Right lobe of liver (tissue), 6 donors: ENCODE results near the gene NQO1. TPM values are rescaled to one million over a fixed set of nuclear protein-coding genes. Genes with fewer than 3 reads are reported as not detected.

Experiments
- ATAC-seq, 4 donors: fragments of 200-7000 bp; cut with Tn5 transposase; one replicate each; pipeline ENCODE4 v1.9.1; 2020; ENCODE audit warnings: mild to moderate bottlenecking in 4 of 4, moderate library complexity in 4 of 4
- DNase-seq, 3 donors: peaks; one replicate each; pipeline ENCODE4 v3.0.0-alpha.2; 2020
- H3K27ac ChIP-seq, 3 donors: fragments of 200-600 bp; one replicate each; pipeline ENCODE4 v1.8.0; 2022
- H3K27me3 ChIP-seq, 2 donors: fragments of 200-600 bp; one replicate each; pipeline ENCODE4 v1.8.0; 2022
- H3K36me3 ChIP-seq, 4 donors: fragments of 200-600 bp; sonication (generic) in 1 of 4; one replicate each; pipeline versions ENCODE4 v1.5.1 to v1.8.0; 2017 to 2022; ENCODE audit warnings: control low read depth in 1 of 4
- H3K4me1 ChIP-seq, 4 donors: fragments of 200-600 bp; sonication (generic) in 1 of 4; one replicate each; pipeline versions ENCODE4 v1.5.1 to v1.8.0; 2017 to 2022; ENCODE audit warnings: control low read depth in 1 of 4
- H3K4me3 ChIP-seq, 3 donors: fragments of 200-600 bp; one replicate each; pipeline ENCODE4 v1.8.0; 2022
- H3K9me3 ChIP-seq, 4 donors: fragments of 200-600 bp; sonication (generic) in 1 of 4; one replicate each; pipeline versions ENCODE4 v1.5.1 to v1.8.0; 2017 to 2022; ENCODE audit warnings: control low read depth in 1 of 4
- CTCF ChIP-seq, 4 donors: fragments of 200-600 bp in 3 of 4; fragments of 450-650 bp in 1 of 4; IDR thresholded peaks; one replicate each; pipeline versions ENCODE4 v1.5.1 to v1.8.0; 2016 to 2022; ENCODE audit warnings: antibody characterized with exemption in 4 of 4, mild to moderate bottlenecking in 2 of 4
- POLR2A ChIP-seq: fragments of 450-650 bp; IDR thresholded peaks from one replicate; pipeline ENCODE4 v1.6.1; 2017; ENCODE audit warnings: antibody characterized with exemption, mild to moderate bottlenecking
- WGBS: methylation state at CpG from one replicate; pipeline ENCODE4 v1.1.6; 2018; ENCODE audit warnings: low coverage, low lambda C conversion rate; ENCODE audit not compliant: insufficient coverage; ENCODE audit errors: missing lambda C conversion rate; 5-methylcytosine and 5-hydroxymethylcytosine counted together
- intact Hi-C, 2 donors: fragments of 100-400 bp; cut with DNase I; formaldehyde crosslinking; loops; one replicate each; pipeline versions ENCODE4 v1.11.2 to v1.14.1; 2022
- total RNA-seq, 6 experiments: library from RNA; depleted of rRNA in 2 of 6; stranded (reverse); fragments of >200 nt in 2 of 6; fragmentation: NEBNext Ultra II Directional in 3 of 6; extraction: Animal tissue kit (Norgen Biotek cat#: 25700) in 3 of 6; gene quantifications; one replicate each; pipeline versions ENCODE4 v1.1.0 to v1.2.4, GENCODE V29; 2016 to 2023
- donor health status: DM: no; HTN: yes; CAD: no.
- donor health status: DM: no; HTN: no; CAD: no.
- donor health status: DM: no; HTN: no; CAD: no.
- donor health status: DM: no; HTN: yes; CAD: no.
- donor health status: DM: no; HTN: yes; CAD: no.

The NQO1 gene
- total RNA-seq, 6 experiments from 2014 or later: 1.5 to 26.6 (median 8.5) TPM

GRCh38 chr16:69699915-69700314 lies 26.4 kb downstream of the NQO1 start:
- H3K27me3 ChIP-seq: no peaks in the 10 kb centered on the region
- intact Hi-C loops: no loop called here
- H3K36me3 ChIP-seq: peaks cover 0 to 39% (median 13%) of the 10 kb centered on the region in 4 donors
- TF ChIP-seq POLR2A: no peak
- no peak for TF ChIP-seq CTCF (IDR thresholded peaks at IDR 0.05)
- 100% methylated on average over 1 of the region's 1 CpG for WGBS
- H3K27ac ChIP-seq: no peak overlapping the region
- H3K4me1 ChIP-seq: no peaks in the 10 kb centered on the region
- ATAC-seq: no peak
- no peaks in the 10 kb centered on the region for H3K9me3 ChIP-seq
- H3K4me3 ChIP-seq: no peak overlapping the region
- no peak for DNase-seq

GRCh38 chr16:69698404-69698803 lies 28.0 kb downstream of the NQO1 start:
- Histone ChIP-seq H3K4me1 (no peaks in the 10 kb centered on the region), H3K4me3 (no peak overlapping the region), H3K9me3 (no peaks in the 10 kb centered on the region), H3K27ac (no peak overlapping the region), H3K27me3 (no peaks in the 10 kb centered on the region), H3K36me3 (peaks cover 0 to 50% (median 22%) of the 10 kb centered on the region in 4 donors)
- ATAC-seq: no peak
- no peak for DNase-seq
- intact Hi-C loops: no loop called here
- TF ChIP-seq CTCF (IDR thresholded peaks at IDR 0.05) (no peak), POLR2A (no peak)
- WGBS: 97% methylated on average over 3 of the region's 3 CpGs

GRCh38 chr16:69693916-69694315 lies 32.4 kb downstream of the NQO1 start:
- ATAC-seq: no peak
- TF ChIP-seq POLR2A: no peak
- TF ChIP-seq CTCF (IDR thresholded peaks at IDR 0.05): no peak
- intact Hi-C loops: no loop called here

GRCh38 chr16:69691980-69692911 lies 34.1 kb downstream of the NQO1 start:
- no peaks in the 10 kb centered on the region for H3K9me3 ChIP-seq
- peaks cover 0 to 70% (median 33%) of the 10 kb centered on the region in 4 donors for H3K36me3 ChIP-seq
- DNase-seq (no peak), ATAC-seq (no peak)
- intact Hi-C loops: no loop called here
- H3K4me3 ChIP-seq: no peak overlapping the region
- no peaks in the 10 kb centered on the region for H3K4me1 ChIP-seq
- TF ChIP-seq CTCF (IDR thresholded peaks at IDR 0.05) (no peak), POLR2A (no peak)
- 85% methylated on average over 2 of the region's 4 CpGs for WGBS
- no peak overlapping the region for H3K27ac ChIP-seq
- no peaks in the 10 kb centered on the region for H3K27me3 ChIP-seq

More at GRCh38 chr16:69693916-69694315, 32.4 kb downstream of the NQO1 start:
- 92% methylated on average over 2 of the region's 2 CpGs for WGBS
- no peaks in the 10 kb centered on the region for H3K4me1 ChIP-seq
- DNase-seq: no peak
- no peaks in the 10 kb centered on the region for H3K9me3 ChIP-seq
- H3K36me3 ChIP-seq: peaks cover 0 to 76% (median 33%) of the 10 kb centered on the region in 4 donors
- no peaks in the 10 kb centered on the region for H3K27me3 ChIP-seq
- no peak overlapping the region for H3K27ac ChIP-seq
- H3K4me3 ChIP-seq: no peak overlapping the region
